Dermis blood vessel endothelial cell (primary cell): ENCODE results near the gene YTHDF1. TPM values are rescaled to one million over a fixed set of nuclear protein-coding genes. Genes with fewer than 3 reads are reported as not detected.
"Not testable (repeated sequence)": the region's sequence is repeated elsewhere in the genome, so short reads cannot be mapped to it uniquely, and the experiment has no call there.

Experiments used
- DNase-seq: peaks from one replicate; pipeline ENCODE4 v3.0.0; 2010
- total RNA-seq: library from RNA; depleted of rRNA; stranded (reverse); fragments of >200 nt; gene quantifications from 2 replicates; pipeline ENCODE4 v1.2.3, GENCODE V29; 2014

Gene YTHDF1
- total RNA-seq, 1 donor from 2014 or later = 18.4 TPM

DNA sequence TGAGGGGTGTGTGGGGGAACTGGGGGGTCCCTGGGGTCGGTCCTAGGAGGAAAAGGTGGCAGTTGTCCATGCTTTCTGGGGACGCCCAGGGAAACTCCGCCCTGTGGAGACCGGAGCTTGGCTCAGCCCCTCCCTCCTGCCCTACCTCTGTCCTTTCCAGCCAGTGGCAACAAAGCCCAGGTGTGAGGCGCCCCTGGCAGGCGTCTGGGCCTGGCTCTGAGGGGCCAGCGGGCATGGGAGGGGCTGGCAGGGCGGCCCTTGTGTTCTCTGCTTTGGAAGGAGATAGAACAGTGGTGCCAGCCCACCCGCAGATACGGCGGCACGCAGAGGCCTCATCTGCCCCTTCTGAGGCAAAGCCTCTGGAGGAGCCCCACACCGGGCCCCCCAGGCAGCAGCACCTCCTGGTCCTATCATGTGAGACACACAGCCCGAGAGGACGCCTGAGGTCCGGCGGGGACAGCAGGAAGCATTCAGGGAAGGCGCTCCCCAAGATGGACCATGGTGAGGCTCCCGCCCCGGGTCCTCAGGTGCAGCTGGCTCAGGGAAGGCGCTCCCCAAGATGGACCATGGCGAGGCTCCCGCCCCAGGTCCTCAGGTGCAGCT is 47.9 kb downstream of the YTHDF1 start:
- no peak for DNase-seq

DNA sequence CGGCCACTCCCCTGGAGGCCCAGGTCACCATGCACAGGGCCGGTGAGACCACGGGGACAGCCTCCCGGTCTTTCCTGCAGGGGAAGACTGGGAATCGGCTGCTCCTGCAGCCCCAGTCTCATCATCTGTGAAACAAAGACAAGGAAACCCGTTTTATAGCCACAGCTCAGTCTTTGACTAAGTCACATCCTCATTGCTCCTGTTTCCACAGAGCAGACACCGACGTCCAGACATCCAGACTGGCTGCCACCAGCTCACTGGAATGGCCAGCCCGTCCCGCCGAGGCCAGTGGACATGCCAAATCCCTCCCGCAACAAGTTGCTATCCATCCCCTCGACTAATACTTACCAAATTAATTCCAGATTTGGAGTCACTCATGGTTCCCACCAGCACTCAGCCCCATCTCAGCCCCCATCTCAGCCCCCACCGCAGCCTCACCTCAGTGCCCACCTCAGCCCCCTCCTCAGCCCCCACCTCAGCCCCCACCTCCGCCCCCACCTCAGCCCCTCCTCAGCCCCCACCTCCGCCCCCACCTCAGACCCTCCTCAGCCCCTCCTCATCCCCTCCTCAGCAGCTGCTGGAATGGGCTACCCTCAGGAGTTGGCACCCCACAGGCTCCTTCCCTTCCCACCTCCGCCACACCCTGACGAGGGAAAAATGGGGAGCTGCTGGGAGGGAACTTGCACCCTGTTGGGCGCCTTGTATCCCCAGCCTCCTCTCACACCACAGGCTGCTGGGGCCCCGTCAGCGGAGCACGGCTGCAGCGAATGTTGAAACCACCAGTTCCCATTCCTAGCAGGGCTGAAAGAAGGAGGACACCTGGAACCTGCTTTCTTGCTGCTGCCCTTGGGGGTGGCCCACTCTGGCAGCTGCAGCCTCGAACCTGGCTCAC is 48.7 kb downstream of the YTHDF1 start:
- DNase-seq = no peak

DNA sequence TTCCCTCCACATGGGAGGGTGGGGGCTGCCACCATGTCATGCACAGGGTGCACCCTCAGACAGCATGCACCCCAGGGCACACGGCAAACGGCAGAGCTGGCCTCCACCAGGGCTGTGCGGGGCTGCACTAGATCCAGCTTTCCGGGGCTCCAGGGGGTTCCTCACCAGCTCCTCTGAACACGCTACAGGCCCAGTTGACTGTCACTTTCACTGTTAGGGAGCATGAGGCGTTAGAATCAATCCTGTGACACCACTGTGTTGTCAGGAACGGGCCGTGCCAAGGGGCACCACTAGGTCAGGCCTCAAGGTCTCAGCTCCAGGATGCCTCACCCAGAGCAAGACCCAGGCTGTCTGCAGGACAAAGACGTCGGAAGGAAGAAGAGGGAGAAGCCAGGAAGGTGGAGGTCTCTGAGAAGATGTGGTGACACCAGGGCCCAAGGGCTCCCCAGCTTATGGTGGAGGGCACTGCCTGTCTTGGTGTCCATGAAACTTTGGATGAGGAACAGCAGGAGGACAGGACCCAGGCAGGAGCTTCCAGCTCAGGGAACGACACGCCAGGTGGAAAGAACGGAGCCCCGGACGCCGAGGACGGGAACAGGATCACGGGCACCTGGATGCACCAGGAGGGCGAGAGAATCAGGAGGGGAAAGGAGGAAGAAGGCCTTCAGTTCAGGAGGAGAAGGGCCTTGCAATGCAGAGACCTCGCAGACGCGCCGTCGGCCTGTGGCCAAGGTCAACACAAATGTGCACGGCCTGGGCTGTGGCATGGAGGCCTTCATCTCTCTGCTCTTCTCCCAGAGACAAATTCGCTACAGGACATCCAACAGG is 49.5 kb downstream of the YTHDF1 start:
- no peak for DNase-seq

DNA sequence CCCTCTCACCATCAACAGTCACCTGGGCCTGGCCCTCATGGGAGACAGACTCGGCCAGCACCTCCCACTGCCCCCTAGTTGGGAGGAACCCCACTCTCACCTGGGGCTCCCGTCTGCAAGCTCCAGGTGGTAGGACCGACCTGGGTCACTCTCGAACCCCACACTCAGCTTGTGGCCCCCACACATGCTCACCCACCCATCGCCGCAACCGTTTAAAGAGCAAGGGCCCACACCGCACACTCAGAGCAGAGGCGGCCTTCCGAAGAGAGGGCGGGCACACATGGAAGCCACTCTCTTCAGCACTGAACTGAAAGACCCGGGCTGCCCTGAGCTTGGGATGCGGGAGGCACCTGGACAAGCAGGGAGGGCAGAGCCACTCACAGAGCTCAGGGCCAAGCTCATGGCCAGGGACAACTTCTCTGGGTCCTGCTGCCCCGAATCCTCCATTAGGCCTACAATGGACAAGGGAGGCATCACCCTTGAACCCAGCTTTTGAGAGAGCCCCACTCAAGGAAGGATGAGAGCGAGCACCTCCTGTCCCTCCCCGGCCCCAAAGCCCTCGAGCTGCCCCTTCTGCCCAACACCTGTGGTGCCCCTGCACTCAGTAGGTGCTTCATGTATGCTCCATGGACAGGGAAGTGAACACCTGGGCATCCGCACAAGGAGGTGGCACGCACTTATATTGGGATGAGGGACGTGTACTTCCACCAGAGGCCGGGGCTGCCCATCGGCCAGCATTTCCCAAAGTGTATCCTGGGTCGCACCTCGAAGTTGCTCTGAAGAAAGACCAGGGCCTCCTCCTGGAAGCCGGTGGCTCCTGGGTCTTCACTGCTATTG is 50.4 kb downstream of the YTHDF1 start:
- DNase-seq = no peak

DNA sequence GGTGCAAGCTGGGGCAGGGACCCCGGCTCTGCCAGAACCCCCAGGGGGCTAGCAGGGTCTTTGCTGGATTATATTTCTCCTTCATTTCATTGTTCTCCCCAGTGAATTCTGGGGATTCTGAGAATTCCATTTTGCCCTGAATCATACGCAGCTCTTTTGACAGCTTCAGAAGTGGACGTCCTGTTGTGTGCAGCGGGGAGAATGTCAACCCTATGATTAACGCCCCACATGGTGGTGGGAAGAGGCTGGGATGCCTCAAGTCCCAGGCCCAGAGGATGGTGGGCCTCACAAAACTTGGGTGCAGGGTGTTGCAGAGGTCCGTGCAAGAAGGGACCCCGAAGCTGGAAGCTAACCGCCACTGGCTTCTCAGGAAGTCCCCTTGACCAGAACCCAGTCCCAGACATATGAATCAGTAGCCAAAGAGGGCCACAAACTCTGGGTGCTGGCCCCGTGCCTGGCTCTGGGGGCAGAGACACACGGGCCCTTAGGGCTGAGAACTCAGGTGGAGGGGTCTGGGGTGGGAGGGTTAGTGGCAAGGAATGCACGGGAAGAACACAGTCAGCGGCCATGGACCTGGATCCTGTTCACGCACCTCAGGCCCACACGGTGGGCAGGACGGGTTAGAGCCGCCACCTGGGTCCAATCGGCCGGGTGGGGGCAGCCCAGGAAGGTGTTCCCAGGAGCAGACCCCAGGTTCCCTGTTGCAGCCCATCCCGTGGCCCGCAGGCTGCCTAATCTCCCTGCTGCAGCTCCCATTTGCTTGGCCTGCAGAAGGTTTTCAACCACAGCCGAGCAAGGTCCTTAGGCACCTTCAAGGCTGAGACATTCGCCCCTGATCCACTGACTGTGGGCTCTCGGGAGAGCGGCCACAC is 51.2 kb downstream of the YTHDF1 start:
- no peak for DNase-seq

DNA sequence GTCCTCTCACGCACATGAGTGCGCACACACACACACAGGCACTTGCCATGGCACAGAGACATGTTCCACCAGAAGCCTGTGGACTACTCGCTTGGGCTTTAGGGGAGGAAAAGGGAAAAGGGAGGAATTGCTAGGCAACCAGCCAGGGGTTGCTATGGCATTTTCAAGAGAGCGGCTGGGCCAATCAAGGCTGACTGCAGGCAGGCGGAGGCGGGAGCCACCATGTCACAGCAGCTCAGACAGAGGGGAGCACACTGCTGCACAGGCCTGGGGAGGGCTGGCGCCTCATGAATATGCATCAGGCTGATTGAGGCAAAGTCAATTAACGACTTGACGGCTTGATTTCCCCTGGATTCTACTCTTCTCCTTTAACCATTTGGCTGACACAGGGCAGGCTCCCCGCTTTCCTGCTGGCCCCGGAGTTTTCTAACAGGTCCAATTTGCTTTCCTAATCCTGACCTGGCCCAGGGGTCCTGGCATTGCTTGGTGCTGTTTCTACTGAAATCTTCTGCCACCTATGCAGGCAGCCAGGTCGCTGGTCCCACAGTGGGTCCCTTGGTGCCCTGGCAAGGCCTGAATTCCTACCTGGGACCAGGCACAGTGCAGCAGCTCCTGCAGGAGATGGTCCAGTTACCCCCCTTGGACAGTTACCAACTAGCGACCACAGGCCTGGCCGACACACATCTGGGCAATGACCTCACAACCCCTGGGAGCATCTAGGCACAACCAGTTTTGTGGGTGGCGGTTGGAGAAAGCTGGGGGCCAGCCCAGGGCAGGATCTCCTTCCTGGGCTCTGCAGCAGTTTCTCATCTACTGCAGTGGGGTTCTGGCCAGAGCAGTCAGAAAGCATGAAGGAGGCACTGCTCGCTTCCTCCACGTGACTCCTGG is 52.1 kb downstream of the YTHDF1 start:
- no peak for DNase-seq

DNA sequence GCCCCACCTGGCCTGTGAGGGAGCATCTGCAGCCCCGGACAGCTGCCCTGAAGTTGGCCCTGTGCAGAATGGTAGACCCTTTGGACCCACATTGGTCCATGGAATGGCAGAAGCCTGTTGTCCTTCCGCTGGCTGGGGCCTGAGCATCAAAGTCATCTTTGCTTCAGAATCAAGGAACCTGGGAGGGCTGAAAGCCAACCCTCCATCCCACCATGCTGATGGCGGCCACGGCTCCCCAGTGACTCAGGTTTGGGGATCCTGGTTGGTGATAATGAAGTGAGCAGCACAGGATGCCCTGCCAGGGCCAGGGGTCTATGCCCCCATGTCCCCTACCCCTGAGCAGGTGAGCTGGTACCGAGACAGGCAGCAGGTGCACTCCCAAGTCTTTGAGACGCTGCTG is 52.8 kb downstream of the YTHDF1 start:
- no peak for DNase-seq

DNA sequence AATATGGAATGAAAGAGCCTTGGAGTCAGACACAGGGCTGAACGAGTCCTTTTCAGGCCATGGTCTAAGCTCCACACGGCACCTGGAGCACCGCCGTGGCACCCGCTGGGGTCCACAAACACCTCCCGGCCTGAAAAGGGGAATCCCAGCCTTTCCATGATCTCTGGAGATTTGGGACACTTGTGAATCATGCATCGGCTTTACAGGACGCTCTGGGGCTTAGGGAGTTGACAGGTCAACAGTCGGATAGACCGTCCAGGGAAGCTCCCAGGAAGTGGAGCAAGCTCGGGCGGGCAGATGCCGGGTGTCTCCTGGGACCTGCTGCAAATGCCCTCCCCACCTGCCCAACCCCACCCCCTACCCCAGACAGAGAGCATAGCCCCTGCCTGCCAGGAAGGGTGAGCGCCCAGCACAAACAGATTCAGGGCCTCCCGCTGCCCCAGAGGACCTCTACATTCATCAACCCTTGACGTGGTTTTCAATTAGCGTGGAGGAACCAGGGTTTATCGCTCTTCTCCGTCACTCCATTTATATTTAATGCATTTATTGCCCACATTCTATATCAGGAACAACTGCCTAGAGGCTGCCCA is 53.6 kb downstream of the YTHDF1 start:
- DNase-seq = no peak

DNA sequence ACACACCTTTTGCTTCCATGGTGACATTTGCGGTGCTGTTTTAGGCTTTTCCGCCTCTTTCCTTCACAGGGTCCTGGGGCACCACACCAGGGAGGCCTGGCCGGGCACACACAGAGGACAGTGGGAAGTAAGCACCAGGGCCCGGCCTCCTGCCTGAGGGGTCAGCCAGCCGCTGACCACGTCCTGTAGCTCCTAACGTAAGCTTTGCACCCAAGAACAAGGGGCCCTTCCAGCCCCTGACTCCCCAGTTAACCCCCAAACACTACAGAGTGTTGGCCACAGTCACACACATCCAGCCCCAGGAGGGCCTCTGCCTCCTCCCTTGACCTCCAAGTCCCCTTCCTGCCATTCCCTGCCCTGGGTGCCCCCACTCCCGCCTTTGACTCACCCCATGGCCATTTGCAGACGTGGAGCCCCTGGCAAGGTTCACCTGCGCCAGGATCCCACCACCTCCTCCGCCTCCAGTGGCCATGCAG is 54.7 kb downstream of the YTHDF1 start:
- no peak for DNase-seq

DNA sequence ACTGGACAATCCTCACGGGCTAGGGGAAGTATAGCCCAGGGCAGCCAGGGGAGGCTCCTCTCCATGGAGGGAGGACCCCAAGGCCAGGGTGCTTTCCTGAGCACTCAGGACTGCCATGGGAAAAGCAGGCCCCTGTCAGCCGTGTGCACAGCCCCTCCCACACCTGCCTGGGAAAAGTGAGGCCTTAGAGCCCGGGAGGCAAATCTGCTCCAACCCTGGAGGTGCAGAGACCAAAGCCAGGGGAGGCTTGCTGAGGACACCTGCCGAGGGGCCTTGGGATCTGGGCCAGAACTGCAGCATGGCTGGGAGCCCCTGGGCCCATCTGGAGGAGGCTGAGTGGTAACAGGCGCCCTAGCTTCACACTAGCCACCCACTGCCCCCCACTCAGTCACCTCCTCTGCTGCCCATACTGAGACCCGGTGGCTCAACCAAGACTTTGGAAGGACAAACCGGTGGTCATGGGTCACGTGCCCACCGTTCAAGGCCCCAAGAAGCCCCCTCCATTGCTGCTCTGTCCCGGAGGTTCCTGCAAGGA is 55.2 kb downstream of the YTHDF1 start:
- no peak for DNase-seq

DNA sequence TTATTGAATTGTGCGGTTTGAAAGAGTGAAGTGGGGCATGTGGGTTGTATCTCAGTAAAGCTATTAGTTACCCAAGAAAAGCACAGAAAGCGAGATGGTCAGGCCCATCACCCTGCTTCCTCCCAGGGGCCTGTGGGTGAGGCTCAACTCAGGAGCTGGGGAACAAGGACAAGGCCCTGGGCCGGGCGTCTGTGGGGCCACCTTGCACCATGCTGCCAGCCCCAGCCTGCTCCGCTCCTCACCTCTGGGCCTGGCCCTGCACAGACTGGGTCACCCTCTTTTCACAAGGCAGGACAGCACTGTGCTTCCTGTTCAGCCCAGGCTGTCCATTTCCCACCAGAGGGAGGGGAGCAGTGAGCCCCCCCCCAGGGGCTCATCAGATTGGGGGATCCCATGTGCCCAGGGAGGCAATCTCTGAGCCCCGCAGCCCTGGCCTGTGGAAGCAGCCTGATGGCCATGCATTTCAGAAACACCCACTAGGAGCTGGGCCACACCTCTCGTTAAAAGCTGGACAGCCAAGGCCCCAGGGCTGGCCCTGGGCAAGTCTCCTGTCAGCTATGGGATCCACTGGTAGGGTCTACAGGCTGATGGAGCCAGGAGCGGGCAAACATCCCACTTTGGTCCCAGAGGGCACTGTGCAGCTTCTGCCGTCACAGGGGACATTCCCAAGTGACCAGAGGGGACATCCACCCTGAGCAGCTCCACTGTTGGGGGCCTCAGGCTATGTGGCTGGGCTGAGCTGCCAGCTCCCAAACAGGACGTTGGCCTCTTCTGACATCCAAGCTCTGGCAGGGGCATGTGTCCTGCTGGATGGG is 55.9 kb downstream of the YTHDF1 start:
- no peak for DNase-seq

DNA sequence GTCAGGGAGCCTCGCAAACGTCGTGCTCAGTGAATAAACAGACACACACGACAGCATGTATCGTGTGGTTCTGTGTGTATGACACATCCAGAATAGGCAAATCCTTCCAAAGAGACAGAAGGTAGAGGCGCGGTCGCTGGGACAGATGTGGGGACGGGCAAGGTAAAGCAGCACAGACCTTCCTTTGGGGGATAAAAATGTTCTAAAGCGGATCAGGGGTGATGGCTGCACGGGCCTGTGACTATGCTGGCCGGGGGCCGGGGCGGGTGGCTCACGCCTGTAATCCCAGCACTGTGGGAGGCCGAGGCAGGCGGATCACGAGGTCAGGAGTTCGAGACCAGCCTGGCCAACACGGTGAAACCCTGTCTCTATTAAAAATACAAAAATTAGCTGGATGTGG is 56.7 kb downstream of the YTHDF1 start:
- DNase-seq = not testable (repeated sequence)

DNA sequence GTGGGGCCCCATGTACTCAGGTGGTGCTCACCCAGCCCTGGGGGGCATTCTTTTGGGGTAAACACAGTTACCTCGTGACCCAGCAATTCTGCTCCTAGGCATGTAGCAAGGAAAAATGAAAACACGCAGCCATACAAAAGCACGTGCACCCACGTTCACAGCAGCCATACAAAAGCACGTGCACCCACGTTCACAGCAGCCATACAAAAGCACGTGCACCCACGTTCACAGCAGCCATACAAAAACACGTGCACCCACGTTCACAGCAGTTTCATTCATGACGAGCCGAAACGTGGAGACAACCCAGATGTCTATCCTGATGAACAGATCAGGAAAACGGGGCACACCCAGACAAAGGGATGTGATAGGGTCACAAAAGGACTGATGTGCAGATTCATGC is 57.1 kb downstream of the YTHDF1 start:
- no peak for DNase-seq

DNA sequence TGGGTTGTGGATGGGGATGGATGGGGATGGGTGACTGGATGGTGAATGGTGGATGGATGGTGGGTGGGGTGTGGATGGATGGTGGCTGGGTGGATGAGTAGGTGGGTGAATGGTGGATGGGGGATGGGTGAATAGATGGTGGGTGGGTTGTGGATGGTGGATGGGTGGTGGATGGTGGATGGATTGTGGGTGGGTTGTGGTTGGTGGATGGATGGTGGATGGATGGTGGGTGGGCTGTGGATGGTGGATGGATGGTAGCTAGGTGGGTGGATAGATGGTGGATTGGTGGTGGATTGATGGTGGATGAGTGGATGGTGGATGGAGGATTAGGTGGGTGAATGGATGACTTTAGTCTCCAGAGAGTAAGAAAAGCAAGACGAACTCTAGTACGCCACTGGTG is 57.6 kb downstream of the YTHDF1 start:
- no peak for DNase-seq

DNA sequence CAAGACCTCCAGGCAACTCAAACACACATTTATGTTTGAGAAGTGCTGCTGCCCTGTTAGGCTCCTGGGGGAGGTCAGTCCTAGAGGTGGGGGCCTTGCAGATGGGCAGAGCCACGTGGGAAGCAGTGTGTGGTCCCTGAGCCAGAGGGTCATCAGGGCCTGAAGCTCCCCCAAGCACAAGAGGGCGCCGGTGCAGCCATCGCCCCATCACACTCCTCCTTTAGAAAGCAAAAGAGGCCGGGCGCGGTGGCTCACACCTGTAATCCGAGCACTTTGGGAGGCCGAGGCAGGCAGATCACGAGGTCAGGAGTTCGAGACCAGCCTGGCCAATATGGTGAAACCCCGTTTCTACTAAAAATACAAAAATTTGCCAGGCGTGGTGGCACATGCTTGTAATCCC is 58.5 kb downstream of the YTHDF1 start:
- not testable (repeated sequence) for DNase-seq

DNA sequence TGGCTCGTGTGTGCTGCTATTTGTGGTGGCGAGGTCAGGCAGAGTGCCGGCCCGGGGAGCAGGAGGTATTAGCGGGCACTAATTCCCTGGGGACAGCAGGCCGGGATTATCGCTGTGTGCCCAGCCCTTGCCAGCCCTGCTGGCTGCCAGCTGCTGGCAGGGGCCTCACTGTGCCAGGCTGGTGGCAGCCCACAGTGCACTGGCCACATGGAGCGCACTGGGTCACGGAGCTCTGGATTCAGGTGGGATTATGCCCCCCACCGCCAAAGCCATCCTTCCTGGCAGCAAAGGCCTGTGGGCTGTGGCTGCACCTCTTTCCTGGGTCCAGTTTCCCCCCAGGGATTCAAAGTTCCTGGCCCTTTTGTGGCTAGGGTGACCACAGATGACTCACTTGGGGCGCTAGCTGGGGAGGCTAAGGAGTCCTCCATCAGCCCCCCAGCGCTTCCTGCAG is 59.7 kb downstream of the YTHDF1 start:
- no peak for DNase-seq

DNA sequence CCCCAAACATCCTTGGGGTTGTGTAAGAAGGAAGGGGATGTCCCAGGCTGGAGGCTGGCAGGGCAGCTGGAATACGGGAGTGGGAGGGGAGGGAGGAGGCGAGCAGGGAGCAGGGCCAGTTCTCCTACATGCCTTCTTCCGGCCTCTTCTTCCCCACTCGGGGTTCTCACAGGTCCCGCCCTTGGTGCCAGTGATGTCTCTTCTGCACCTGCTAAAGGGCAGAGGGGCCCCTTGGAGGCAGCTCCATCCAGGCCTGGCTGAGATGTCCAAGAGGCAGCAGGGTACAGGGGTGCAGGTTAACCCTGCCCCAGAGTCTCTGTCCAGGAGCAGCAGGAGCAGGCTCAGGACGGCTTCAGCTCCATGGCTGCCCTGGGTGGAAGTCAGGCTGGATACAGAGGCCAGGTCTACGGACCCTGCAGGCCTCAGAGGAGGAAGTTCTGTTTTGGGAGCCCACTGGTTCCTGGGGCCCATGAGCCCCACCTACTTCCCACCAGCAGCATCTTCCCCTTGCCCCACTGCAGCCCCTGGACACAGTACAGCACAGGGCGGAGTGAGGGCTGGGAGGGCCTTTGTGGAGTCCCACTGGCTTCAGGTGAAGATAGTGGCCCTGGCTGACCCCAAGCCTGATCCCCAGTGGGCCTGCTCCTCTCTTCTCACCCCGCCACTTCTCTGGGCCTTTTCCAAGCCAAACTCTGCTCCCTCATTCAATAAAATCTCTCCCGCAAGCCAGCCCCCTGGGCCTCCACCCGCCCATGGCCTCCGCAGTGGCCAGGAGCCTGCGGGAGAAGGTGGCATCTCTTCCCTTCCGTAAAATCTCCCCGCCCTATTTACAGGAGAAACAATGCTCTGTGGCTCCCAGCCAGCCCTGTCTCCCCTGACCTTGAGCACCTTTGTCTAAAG is 60.4 kb downstream of the YTHDF1 start:
- no peak for DNase-seq
